SK-N-SH (cell line): ENCODE data around the gene GPC5. TPM values are rescaled to one million over a fixed set of nuclear protein-coding genes. Genes with fewer than 3 reads are reported as not detected.

ENCODE experiments used
- CTCF ChIA-PET: fragments of 300-600, 350-600 bp; formaldehyde crosslinking; extraction: SDS; loops from one replicate; lab custom pipeline; 2021; lab: Yijun Ruan, JAX
- POLR2A ChIA-PET: fragments of 350-600 bp; sonication (Branson Sonifier 250); formaldehyde crosslinking; extraction: SDS; loops from one replicate; lab custom pipeline; 2020; ENCODE audit warnings: antibody characterized with exemption, inconsistent platforms; lab: Yijun Ruan, JAX
- DNase-seq: peaks from one replicate; pipeline ENCODE4 v3.0.0; 2012
- H2AFZ ChIP-seq: fragments of 200-600 bp; sonication (generic); 2 replicates; pipeline ENCODE4 v1.8.1; 2016; ENCODE audit warnings: antibody characterized with exemption, mild to moderate bottlenecking, low read depth
- H3F3A ChIP-seq: fragments of 200-600 bp; sonication (generic); replicated peaks from 2 replicates; pipeline ENCODE3; 2016; ENCODE audit warnings: antibody characterized with exemption, mild to moderate bottlenecking; ENCODE audit not compliant: insufficient read depth
- H3K27ac ChIP-seq, 2 experiments: fragments of 200-500 bp in 1 of 2; fragments of 200-600 bp in 1 of 2; sonication (Bioruptor generic) in 1 of 2; sonication (generic), shearing (Covaris generic) in 1 of 2; 2 replicates each; pipeline versions ENCODE4 v1.5.1 to v1.6.1; 2014 to 2016; ENCODE audit warnings: low read depth in 2 of 2, inconsistent platforms in 1 of 2, low read length in 1 of 2, mild to moderate bottlenecking in 1 of 2, mixed read lengths in 1 of 2
- H3K27me3 ChIP-seq: fragments of 200-600 bp; sonication (generic), shearing (Covaris generic); 2 replicates; pipeline ENCODE4 v1.6.1; 2016; ENCODE audit warnings: mixed run types; ENCODE audit not compliant: insufficient read depth
- H3K36me3 ChIP-seq, 2 experiments: fragments of 200-500 bp in 1 of 2; fragments of 200-600 bp in 1 of 2; sonication (Bioruptor generic) in 1 of 2; sonication (generic) in 1 of 2; replicated peaks in 1 of 2; 2 replicates each; pipeline versions ENCODE3 to v1.5.1; 2014 to 2016; ENCODE audit warnings: low read length in 1 of 2, mild to moderate bottlenecking in 1 of 2; ENCODE audit not compliant: insufficient read depth in 2 of 2, control insufficient read depth in 1 of 2
- H3K4me1 ChIP-seq, 2 experiments: fragments of 200-500 bp in 1 of 2; fragments of 200-600 bp in 1 of 2; sonication (Bioruptor generic) in 1 of 2; sonication (generic), shearing (Covaris generic) in 1 of 2; 2 replicates each; pipeline versions ENCODE4 v1.5.1 to v1.6.1; 2014 to 2016; ENCODE audit warnings: low read depth in 1 of 2, low read length in 1 of 2, mixed run types in 1 of 2; ENCODE audit not compliant: insufficient read depth in 2 of 2, control insufficient read depth in 1 of 2
- H3K4me2 ChIP-seq: fragments of 200-600 bp; sonication (generic), shearing (Covaris generic); 2 replicates; pipeline ENCODE4 v1.6.1; 2017; ENCODE audit warnings: mixed run types
- H3K4me3 ChIP-seq, 2 experiments: fragments of 200-500 bp in 1 of 2; fragments of 200-600 bp in 1 of 2; sonication (Bioruptor generic) in 1 of 2; sonication (generic), shearing (Covaris generic) in 1 of 2; 2 replicates each; pipeline versions ENCODE4 v1.5.1 to v1.8.1; 2014 to 2016; ENCODE audit warnings: low read depth in 2 of 2, inconsistent platforms in 1 of 2, low read length in 1 of 2, mild to moderate bottlenecking in 1 of 2, mixed read lengths in 1 of 2, moderate library complexity in 1 of 2
- H3K79me2 ChIP-seq: fragments of 200-600 bp; sonication (generic); 2 replicates; pipeline ENCODE4 v1.8.1; 2017; ENCODE audit warnings: mild to moderate bottlenecking; ENCODE audit not compliant: insufficient read depth
- H3K9ac ChIP-seq: fragments of 200-600 bp; sonication (generic); 2 replicates; pipeline ENCODE4 v1.6.1; 2017; ENCODE audit warnings: mixed run types
- H3K9me2 ChIP-seq: fragments of 200-600 bp; sonication (generic); 2 replicates; pipeline ENCODE4 v1.6.1; 2017; ENCODE audit warnings: mixed run types
- H3K9me3 ChIP-seq: fragments of 200-600 bp; sonication (generic); 2 replicates; pipeline ENCODE4 v1.6.1; 2017; ENCODE audit warnings: mixed run types, mild to moderate bottlenecking, moderate library complexity
- H4K20me1 ChIP-seq: fragments of 200-600 bp; sonication (generic); 2 replicates; pipeline ENCODE4 v1.6.1; 2017; ENCODE audit warnings: mild to moderate bottlenecking, mixed run types; ENCODE audit not compliant: insufficient read depth
- CHD2 ChIP-seq: fragments of 150-350 bp; IDR thresholded peaks from 2 replicates; pipeline ENCODE4 v1.6.1; 2018; ENCODE audit warnings: low read length; ENCODE audit not compliant: partially characterized antibody
- EP300 ChIP-seq, 2 experiments: IDR thresholded peaks; 2 replicates each; pipeline versions ENCODE4 v1.4.0 to v1.6.1; 2012; ENCODE audit warnings: borderline replicate concordance in 1 of 2, low read depth in 1 of 2, low read length in 1 of 2
- EZH2phosphoT487 ChIP-seq: fragments of 200-600 bp; sonication (generic); IDR thresholded peaks from 2 replicates; pipeline ENCODE4 v1.6.1; 2017; ENCODE audit warnings: low read depth, mixed run types, mild to moderate bottlenecking, antibody characterized with exemption, moderate library complexity, borderline replicate concordance
- FOSL2 ChIP-seq: IDR thresholded peaks from 2 replicates; pipeline ENCODE4 v1.4.0; 2012; ENCODE audit warnings: low read depth, mild to moderate bottlenecking, moderate library complexity, borderline replicate concordance
- FOXJ3 ChIP-seq: sonication (generic); formaldehyde crosslinking; IDR thresholded peaks from 2 replicates; pipeline ENCODE4 v1.5.1; 2020; ENCODE audit warnings: mild to moderate bottlenecking, missing genetic modification reagents
- GABPA ChIP-seq: IDR thresholded peaks from 2 replicates; pipeline ENCODE4 v1.4.0; 2012; ENCODE audit warnings: low read depth, mild to moderate bottlenecking
- GATA2 ChIP-seq: sonication (generic); formaldehyde crosslinking; IDR thresholded peaks from 2 replicates; pipeline ENCODE4 v1.5.0; 2020; ENCODE audit warnings: mild to moderate bottlenecking, missing genetic modification reagents
- JUND ChIP-seq: IDR thresholded peaks from 2 replicates; pipeline ENCODE4 v1.4.0; 2012
- MEF2A ChIP-seq: IDR thresholded peaks from 2 replicates; pipeline ENCODE4 v1.4.0; 2012; ENCODE audit warnings: low read depth, borderline replicate concordance
- RAD21 ChIP-seq: IDR thresholded peaks from 2 replicates; pipeline ENCODE4 v1.6.1; 2012; ENCODE audit warnings: mild to moderate bottlenecking, low read length
- RCOR1 ChIP-seq: fragments of 150-350 bp; IDR thresholded peaks from 2 replicates; pipeline ENCODE4 v1.6.1; 2017; ENCODE audit warnings: antibody characterized with exemption, low read length
- REST ChIP-seq: IDR thresholded peaks from 2 replicates; pipeline ENCODE4 v1.6.1; 2012; ENCODE audit warnings: mild to moderate bottlenecking, low read depth, low read length, moderate library complexity
- RXRA ChIP-seq: IDR thresholded peaks from 2 replicates; pipeline ENCODE4 v1.4.0; 2012; ENCODE audit warnings: low read depth, mild to moderate bottlenecking, borderline replicate concordance
- TAF1 ChIP-seq: IDR thresholded peaks from 2 replicates; pipeline ENCODE4 v1.6.1; 2012; ENCODE audit warnings: low read depth, mild to moderate bottlenecking, low read length, moderate library complexity, borderline replicate concordance
- TCF12 ChIP-seq: IDR thresholded peaks from 2 replicates; pipeline ENCODE4 v1.4.0; 2012
- TEAD4 ChIP-seq: IDR thresholded peaks from 2 replicates; pipeline ENCODE4 v1.4.0; 2012; ENCODE audit warnings: mild to moderate bottlenecking, borderline replicate concordance; ENCODE audit not compliant: insufficient read depth
- USF1 ChIP-seq: IDR thresholded peaks from 2 replicates; pipeline ENCODE4 v1.4.0; 2012; ENCODE audit warnings: low read depth, borderline replicate concordance
- WGBS: methylation state at CpG from one replicate; pipeline ENCODE4 v1.1.6; 2017; ENCODE audit warnings: low lambda C conversion rate; 5-methylcytosine and 5-hydroxymethylcytosine counted together
- polyA plus RNA-seq, 3 experiments: library from polyadenylated mRNA; depleted of rRNA; stranded (reverse); fragments of >200 nt; gene quantifications; 2 replicates each; pipeline ENCODE4 v1.2.3, GENCODE V29; 2012
- TF ChIP-seq, protein P1 (sequence below): fragments of 150-350 bp; IDR thresholded peaks from 2 replicates; pipeline ENCODE4 v1.6.1; 2017; ENCODE audit warnings: antibody characterized with exemption, low read length, low read depth, borderline replicate concordance

GPC5 gene
- polyA plus RNA-seq, 1 of the 3 experiments (the other 2 are of a cell fraction) = 0.03 TPM

DNA sequence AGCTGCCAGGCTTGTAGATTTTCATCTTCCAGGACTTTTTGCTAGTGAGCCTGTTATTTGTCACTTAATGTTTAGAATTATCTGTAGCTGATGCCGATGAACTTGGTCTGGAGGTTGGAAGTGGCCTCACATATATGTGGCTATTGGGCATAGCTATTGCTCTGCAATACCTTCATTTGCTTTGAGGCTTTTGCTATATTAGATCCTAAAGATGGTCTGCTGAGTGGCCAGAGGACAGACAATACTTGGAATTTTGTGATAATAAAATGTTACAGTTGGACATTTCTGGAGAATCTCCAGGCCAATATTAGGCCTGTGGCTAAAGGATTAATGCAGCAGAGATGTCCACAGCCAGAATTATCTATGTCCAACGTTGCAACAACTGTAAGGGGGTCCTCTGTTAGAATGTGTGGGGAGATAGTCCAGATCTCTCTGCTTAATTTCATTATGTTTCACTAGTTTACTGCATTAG lies 222.3 kb downstream of the GPC5 start:
- ChIA-PET CTCF (interaction anchor here (1.0 to 1.3 kb wide), 2 partner anchors 11 to 98 kb away, joined by 3 to 9 read pairs; no protein-coding TSS in a partner anchor), POLR2A (interaction anchor here (2.1 kb wide), 1 partner anchor 11 kb away, joined by 6 read pairs; no protein-coding TSS in a partner anchor)
- peak; percentile 57 for DNase-seq
- no peaks in the 10 kb centered on the region for H3K79me2 ChIP-seq
- H3K4me3 ChIP-seq = no peak overlapping the region
- H3K27ac ChIP-seq = peak overlapping the region in 1 of 2 experiments; percentile 96; a peak in 2 of 4 replicates
- no peak overlapping the region for H2AFZ ChIP-seq
- H3K36me3 ChIP-seq = no peaks in the 10 kb centered on the region
- H3F3A ChIP-seq = no peaks in the 10 kb centered on the region
- WGBS = 0% methylated on average over 2 of the region's 2 CpGs
- H3K9ac ChIP-seq = no peak overlapping the region
- peak in 1 of 2 experiments; percentile 93; a peak in 2 of 4 replicates for TF ChIP-seq EP300 (IDR thresholded peaks at IDR 0.05; ENCODE audit: borderline replicate concordance in 1 of 2, low read depth in 1 of 2, low read length in 1 of 2)
- peak; percentile 26; the same call in 1 of the 2 replicates for TF ChIP-seq RAD21
- TF ChIP-seq, protein P1, sequence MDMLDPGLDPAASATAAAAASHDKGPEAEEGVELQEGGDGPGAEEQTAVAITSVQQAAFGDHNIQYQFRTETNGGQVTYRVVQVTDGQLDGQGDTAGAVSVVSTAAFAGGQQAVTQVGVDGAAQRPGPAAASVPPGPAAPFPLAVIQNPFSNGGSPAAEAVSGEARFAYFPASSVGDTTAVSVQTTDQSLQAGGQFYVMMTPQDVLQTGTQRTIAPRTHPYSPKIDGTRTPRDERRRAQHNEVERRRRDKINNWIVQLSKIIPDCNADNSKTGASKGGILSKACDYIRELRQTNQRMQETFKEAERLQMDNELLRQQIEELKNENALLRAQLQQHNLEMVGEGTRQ = no peak
- TF ChIP-seq RCOR1 = peak; percentile 87
- peak; percentile 64 for TF ChIP-seq CHD2
- peak; percentile 26; the same call in 1 of the 2 replicates for TF ChIP-seq TEAD4
- no peak for TF ChIP-seq TAF1
- TF ChIP-seq GATA2 (CRISPR knock-in tag) = peak; percentile 91
- peak; percentile 67 for TF ChIP-seq FOXJ3 (CRISPR knock-in tag)
- peaks cover 0 to 9% of the 10 kb centered on the region in 2 experiments; a peak in 2 of 4 replicates for H3K4me1 ChIP-seq
- no peaks in the 10 kb centered on the region for H3K27me3 ChIP-seq
- H3K4me2 ChIP-seq = no peak overlapping the region
- no peaks in the 10 kb centered on the region for H3K9me3 ChIP-seq
- H4K20me1 ChIP-seq = no peaks in the 10 kb centered on the region
- H3K9me2 ChIP-seq = no peaks in the 10 kb centered on the region

GRCh38 chr13:91621161-91621560 lies 222.7 kb downstream of the GPC5 start:
- WGBS = 15% methylated on average over 3 of the region's 3 CpGs
- Histone ChIP-seq H3K9me3 (no peaks in the 10 kb centered on the region), H3K4me2 (no peak overlapping the region), H3K27ac (peak overlapping the region in 1 of 2 experiments; percentile 96; a peak in 2 of 4 replicates), H3K9me2 (no peaks in the 10 kb centered on the region), H3K4me3 (no peak overlapping the region), H3K27me3 (no peaks in the 10 kb centered on the region), H3K4me1 (peaks cover 0 to 9% of the 10 kb centered on the region in 2 experiments; a peak in 2 of 4 replicates), H4K20me1 (no peaks in the 10 kb centered on the region), H3F3A (no peaks in the 10 kb centered on the region), H3K9ac (no peak overlapping the region), H2AFZ (no peak overlapping the region), H3K79me2 (no peaks in the 10 kb centered on the region), H3K36me3 (no peaks in the 10 kb centered on the region)
- ChIA-PET POLR2A (interaction anchor here (2.1 kb wide), 1 partner anchor 11 kb away, joined by 6 read pairs; no protein-coding TSS in a partner anchor), CTCF (interaction anchor here (1.0 kb wide), 1 partner anchor 97 kb away, joined by 3 read pairs; no protein-coding TSS in a partner anchor)
- DNase-seq = no peak
- TF ChIP-seq JUND (no peak), TCF12 (no peak), RAD21 (no peak), RCOR1 (no peak), GABPA (no peak), FOXJ3 (CRISPR knock-in tag) (no peak), REST (no peak), FOSL2 (no peak), MEF2A (no peak), EZH2phosphoT487 (no peak), RXRA (no peak), USF1 (no peak)
- TF ChIP-seq, protein P1 = no peak
